Fibroblast of skin of left quadriceps (primary cell): ENCODE data around the gene CUL2.
"Not testable (repeated sequence)": the region's sequence is repeated elsewhere in the genome, so short reads cannot be mapped to it uniquely, and the experiment has no call there.

Experiments used
- DNase-seq, 2 experiments: peaks; one replicate each; pipeline ENCODE4 v3.0.0-alpha.2; 2013; ENCODE audit warnings: low read depth in 2 of 2

CUL2 gene

DNA sequence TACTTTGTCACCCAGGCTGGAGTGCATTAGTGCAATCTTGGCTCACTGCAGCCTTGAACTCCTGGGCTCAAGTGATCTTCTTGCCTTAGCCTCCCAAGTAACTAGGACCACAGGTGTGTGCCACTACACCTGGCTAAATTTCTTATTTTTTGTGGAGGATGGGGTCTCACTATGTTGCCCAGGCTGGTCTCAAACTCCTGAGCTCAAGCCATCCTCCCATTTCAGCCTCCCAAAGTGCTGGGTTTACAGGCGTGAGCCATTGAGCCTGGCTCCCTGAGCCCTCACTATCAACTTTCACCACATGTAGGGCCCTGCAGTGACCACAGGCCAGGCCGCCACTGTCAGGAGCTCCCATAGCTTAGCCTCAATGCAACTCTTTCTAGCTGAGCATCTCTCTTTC lies 110.2 kb downstream of the CUL2 start:
- no peak for DNase-seq

DNA sequence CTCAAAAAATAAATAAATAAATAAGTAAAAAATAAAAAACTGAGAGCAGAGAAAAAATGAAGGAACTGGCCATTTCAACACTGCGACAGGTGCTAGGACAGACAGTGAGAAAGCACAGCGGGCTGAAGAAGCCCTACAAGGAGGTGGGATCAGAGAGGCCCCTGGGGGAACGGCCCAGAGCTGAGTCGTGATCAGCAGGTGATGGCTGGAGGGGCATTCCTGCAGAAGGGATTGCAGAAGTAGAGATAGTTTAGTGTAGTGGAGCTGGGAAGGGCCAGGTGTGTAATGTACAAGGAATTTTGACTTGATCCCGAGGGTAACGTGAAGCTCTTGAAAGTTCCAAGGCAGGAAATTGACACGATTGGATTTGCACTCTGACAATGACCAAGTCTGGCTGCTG lies 112.1 kb downstream of the CUL2 start:
- DNase-seq, result no peak

GRCh38 chr10:34976380-34976910 lies 113.7 kb downstream of the CUL2 start:
- not testable (repeated sequence) for DNase-seq

- not testable (repeated sequence) for DNase-seq
Measured at GRCh38 chr10:34974364-34975065, 115.6 kb downstream of the CUL2 start.

- not testable (repeated sequence) for DNase-seq
Measured at GRCh38 chr10:34973757-34974156, 116.4 kb downstream of the CUL2 start.

GRCh38 chr10:34973121-34973520 lies 117.0 kb downstream of the CUL2 start:
- not testable (repeated sequence) for DNase-seq

DNA sequence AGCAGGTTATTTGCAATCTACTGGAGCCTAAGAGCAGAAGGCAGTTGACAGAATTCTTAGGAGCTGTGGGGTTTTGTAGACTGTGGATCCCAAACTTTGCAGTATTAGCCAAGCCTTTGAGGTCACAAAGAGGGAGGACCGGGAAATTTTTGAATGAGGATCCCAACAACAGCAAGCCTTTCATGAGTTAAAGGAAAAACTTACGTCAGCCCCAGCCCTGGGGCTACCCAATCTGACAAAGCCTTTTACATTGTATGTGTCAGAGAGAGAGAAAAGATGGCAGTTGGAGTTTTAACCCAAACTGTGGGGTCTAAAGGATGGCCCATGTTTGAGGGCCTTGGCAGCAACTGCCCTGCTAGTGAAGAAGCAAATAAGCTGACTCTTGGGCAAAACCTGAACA lies 117.5 kb downstream of the CUL2 start:
- DNase-seq, result not testable (repeated sequence)

- not testable (repeated sequence) for DNase-seq
Measured at GRCh38 chr10:34971606-34972334, 118.4 kb downstream of the CUL2 start.

GRCh38 chr10:34969171-34969570 lies 121.0 kb downstream of the CUL2 start:
- DNase-seq, result no peak

GRCh38 chr10:34967335-34967880 lies 122.7 kb downstream of the CUL2 start:
- peak; percentile 52 to 57 for DNase-seq

GRCh38 chr10:34966451-34966850 lies 123.7 kb downstream of the CUL2 start:
- peak in 1 of 2 experiments; percentile 23 for DNase-seq

- DNase-seq, result no peak
Measured at GRCh38 chr10:34966040-34966439, 124.1 kb downstream of the CUL2 start.

DNA sequence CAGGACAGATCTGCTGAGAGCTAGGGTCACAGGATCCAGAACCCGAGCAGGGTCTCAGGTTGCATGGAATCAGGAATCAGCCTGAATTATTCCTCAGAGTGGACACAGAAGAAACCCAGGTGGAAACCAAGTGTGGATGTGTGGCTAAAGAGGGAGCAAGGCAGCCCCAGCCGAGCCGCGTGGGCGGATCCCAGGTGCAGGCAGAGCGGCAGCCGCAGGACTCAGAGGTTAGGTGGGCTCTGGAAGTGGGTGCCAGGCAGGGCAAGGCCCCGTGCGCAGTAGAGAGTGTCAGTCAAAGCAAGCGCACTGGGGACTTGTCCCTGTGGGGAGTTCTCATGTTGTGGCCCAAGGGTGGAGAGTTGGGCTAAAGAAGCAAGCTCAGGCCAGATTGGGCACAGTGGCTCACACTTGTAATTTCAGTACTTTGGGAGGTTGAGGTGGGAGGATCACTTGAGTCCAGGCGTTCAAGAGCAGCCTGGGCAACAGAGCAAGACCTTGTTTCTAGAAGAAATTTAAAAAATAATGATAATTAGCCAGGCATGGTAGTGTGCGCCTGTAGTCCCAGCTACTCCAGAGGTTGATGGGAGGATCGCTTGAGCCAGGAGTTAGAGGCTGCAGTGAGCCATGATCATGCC lies 125.9 kb downstream of the CUL2 start:
- no peak for DNase-seq

DNA sequence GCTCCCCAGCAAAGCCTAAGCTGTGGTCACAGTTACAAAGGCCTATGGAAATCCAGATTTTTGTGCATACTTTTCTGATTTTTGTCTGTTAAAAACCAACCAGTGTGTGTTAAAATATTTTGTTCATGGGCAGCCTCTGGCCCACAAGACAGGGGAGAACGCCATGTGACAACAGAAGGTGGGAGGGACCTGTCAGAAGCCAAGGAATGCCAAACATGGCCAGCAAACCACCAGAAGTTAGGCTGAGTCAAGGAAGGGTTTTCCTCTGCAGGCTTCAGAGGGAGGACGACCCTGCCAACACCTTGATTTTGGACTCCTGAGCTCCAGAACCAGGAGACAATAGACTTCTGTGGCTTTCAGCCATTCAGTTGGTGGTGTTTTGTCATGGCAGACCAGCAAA lies 127.3 kb downstream of the CUL2 start:
- no peak for DNase-seq

- no peak for DNase-seq
Measured at GRCh38 chr10:34960983-34961382, 129.2 kb downstream of the CUL2 start.

DNA sequence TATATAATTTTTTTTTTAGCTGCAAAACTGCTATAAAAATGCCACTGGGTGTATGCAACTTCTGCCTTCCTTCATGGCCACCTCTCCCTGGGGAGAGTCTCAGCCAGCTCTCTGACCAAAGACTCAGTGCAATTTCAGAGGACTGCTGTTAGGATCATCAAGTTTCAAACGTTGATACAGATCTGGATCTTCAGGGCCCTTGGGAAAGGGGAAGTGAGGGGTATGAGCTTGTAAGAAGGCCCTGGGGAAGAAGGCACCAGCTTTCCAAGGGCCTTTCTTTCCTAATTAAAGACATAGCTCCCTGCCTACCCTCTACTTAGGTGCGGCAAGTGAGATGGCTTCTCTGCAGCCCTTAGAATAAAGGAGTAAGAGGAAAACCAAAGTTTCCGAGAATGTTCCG lies 130.4 kb downstream of the CUL2 start:
- no peak for DNase-seq

GRCh38 chr10:34959321-34959720 lies 130.8 kb downstream of the CUL2 start:
- DNase-seq, result no peak
